IMR-90 (cell line): ENCODE data around the gene SF3A2. TPM values are rescaled to one million over a fixed set of nuclear protein-coding genes. Genes with fewer than 3 reads are reported as not detected.

Experiments used
- ELK1 ChIP-seq: fragments of 150-350 bp; IDR thresholded peaks from 2 replicates; pipeline ENCODE4 v1.6.1; 2016; ENCODE audit warnings: low read depth, mild to moderate bottlenecking, low read length, moderate library complexity, borderline replicate concordance
- polyA plus RNA-seq, 3 experiments: library from polyadenylated mRNA; depleted of rRNA; stranded (reverse); fragments of >200 nt; gene quantifications; 2 replicates each; pipeline ENCODE4 v1.2.3, GENCODE V29; 2012; ENCODE audit warnings: low replicate concordance in 1 of 3
- total RNA-seq: library from RNA; depleted of rRNA; stranded (reverse); fragments of >200 nt; gene quantifications from 2 replicates; pipeline ENCODE4 v1.2.3, GENCODE V29; 2012

SF3A2 gene
- total and polyA plus RNA-seq, 2 of the 4 experiments (the other 2 are of a cell fraction), result 4.8 to 34.5 TPM

DNA sequence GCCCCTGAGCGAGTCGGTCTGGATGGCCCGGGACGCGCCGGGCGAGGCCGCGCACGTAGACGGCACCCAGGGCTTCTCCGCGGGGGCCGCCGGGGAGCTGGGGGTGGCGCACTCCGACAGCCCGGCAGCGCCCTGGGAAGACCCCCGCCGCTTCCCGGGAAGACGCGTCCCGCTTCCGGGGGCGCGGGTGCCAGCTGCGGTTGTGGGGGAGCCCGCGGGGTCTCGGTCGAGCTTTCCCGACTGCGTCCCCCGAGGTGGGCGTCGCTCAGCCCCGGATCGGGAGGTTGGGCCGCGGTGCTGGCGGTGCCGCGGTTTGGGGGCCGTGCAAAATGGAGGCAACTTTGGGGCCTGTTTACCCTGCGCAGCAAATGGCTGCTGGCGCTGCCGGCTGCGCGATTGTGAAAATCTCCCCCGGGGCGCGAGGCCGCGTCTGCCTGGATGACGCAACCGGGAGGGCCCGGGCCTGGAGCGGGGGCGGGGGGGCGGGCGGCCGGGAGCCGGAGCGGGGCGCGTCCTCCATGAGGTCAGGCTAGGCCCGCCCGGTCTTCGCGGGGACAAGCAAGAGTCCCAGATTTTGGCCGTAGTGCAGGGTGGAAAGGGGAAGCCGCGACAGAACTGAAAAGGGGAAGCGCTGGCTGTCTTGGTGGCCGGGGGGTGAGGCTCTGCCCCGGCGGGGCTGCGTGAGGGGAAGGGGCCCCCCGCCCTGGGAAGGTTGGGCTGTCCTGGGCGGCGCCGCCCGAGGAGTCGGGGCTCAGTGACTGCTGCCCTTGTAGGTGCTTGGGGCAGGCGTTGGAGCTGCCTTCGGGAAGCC lies 34.0 kb downstream of the SF3A2 start (continued):
- no peak for TF ChIP-seq ELK1
